NCI-H526 treated with DMSO at 0.1 percent for 48 hours (cell line): ENCODE measurements around the gene SPACA4.
"Not testable (repeated sequence)": the region's sequence is repeated elsewhere in the genome, so short reads cannot be mapped to it uniquely, and the experiment has no call there.

Experiments used
- DNase-seq: peaks from one replicate; lab custom pipeline; 2025; lab: John Stamatoyannopoulos, UW

The SPACA4 gene

DNA sequence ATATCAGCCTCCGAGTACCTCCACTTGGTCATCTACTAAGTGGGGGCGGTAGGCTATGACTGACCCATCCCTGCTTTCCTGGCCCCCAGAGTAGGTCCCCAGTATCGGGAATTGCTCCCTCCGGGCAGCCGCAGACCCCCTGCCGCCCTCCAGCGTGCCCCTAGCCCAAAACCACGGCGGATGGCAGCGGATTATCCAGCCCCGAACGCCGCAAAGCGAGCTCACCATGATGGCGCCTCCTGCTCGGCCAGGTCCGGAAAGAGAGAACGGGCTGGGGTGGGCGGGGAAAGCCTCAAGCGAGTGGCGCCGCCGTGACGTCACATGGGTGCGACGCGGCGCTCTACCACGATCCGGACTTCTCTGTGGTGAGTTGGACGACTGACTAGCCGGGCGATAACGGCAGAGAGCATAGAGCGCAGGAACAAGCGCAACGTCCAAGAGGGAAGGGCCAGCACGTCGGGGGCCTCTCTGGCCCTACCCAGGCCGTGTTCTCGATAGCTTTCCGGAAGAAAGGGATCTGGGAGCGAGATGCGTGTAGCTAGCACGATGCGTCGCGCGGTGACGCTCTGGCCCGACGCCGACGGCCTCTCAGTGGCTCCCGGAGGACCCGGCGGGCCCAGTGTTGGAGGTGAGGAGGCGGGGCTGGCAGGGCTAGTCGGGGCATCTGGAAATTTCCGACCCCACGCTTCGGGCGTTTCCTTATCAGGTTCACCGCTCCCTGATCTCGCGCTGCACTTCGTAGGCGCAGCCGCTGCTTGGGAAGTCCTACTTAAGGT is 12.6 kb downstream of the SPACA4 start, which contains the start of the genes RPL18 and SPHK2:
Gene RPL18, minus strand, starts transcription at position 263 of the 776 bp plus-strand sequence. Its CDS starts 35 bp downstream, at position 228.
Gene SPHK2, plus strand, starts transcription at position 591 of the 776 bp plus-strand sequence. CDS start 1,009 bp downstream, outside the sequence.
- DNase-seq, result peak; percentile 99

DNA sequence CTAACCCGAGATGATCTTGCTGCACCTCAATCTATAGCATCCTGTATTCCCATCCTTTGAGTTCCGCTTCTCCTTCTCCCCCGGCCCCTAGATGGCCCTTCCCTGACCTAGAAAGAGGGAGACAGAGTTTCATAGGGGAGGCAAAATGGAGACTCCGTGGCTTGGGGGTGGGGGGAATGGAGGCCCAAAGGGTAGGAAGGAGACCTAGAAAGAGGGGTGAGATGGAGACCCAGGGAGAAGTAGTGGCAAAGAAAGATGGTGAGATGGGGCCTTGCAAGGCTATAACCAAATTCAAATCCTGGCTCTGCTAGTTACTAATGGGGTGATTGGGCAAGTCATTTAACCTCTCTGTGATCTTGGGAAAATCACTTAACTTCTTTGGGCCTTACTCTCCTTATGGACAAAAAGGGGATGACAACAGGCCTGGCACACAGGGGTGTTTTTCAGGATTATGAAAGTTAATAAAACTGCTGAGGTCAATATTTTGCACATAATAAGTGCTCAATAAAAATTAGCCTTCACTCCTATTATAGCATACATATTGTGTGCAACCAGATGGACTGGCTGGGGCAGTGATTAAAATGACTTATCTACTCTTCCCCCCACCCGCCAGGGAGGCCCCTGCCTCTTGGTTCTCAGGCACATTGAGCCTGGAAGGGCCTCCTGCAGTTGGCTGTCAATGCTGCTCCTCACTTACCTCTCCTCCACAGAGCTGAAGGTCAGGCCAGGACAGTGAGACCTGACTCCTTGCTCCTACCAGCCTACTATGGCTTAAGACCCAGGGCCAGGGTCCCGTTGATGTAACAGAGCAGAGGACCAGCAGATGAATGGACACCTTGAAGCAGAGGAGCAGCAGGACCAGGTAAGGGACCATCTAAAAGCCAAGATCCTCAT is 13.4 kb downstream of the SPACA4 start:
- DNase-seq, result no peak

DNA sequence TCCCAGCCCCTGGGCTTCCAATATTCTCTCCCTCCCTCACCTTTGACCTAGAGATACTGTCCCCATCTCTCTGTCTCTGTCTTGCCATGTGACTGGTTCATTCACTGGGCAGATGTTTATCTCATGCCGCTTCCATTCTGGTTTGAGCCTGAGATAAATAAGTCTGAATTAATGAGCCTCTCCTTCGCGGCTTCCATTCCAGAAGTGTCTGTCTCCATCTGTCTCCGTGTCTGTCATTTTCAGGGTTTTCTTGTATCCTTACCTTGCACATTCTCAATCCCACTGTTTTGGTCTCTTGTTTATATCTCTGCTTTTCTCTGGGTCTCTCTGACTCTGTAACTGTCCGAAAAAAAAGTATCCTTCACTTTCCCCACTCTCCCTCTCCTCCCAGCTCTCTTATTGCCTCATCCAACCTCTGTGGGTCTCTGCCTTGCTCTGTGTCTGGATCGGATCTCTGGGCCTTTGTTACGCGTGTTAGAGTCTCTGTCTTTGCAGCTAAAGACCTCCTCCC is 17.1 kb downstream of the SPACA4 start:
- no peak for DNase-seq

DNA sequence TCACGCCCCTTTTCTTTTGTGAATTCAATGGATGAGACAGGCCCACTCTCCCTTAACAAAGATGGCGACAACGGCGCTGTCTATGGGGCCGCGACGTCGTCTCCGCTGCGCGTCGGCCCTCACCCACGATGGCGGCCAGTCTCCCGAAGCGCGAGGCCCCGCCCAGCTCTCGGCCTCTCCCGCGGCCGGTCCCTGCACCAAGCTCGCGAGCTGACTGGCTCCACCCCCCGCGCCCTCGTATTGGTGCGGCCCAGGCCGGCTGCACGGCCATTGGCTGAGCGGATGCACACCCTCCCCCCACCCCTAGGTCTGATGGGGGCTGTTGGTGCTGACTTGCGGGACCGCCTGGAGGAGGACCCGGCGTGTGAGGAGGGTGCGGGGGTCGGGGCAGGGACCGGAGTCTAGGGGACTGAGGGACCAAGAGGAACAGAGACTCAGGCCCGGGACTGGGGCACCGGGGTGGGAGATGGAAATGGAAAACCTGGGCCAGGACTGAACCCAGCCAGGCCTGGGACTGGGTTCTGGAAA is 17.6 kb downstream of the SPACA4 start:
- peak; percentile 92 for DNase-seq

DNA sequence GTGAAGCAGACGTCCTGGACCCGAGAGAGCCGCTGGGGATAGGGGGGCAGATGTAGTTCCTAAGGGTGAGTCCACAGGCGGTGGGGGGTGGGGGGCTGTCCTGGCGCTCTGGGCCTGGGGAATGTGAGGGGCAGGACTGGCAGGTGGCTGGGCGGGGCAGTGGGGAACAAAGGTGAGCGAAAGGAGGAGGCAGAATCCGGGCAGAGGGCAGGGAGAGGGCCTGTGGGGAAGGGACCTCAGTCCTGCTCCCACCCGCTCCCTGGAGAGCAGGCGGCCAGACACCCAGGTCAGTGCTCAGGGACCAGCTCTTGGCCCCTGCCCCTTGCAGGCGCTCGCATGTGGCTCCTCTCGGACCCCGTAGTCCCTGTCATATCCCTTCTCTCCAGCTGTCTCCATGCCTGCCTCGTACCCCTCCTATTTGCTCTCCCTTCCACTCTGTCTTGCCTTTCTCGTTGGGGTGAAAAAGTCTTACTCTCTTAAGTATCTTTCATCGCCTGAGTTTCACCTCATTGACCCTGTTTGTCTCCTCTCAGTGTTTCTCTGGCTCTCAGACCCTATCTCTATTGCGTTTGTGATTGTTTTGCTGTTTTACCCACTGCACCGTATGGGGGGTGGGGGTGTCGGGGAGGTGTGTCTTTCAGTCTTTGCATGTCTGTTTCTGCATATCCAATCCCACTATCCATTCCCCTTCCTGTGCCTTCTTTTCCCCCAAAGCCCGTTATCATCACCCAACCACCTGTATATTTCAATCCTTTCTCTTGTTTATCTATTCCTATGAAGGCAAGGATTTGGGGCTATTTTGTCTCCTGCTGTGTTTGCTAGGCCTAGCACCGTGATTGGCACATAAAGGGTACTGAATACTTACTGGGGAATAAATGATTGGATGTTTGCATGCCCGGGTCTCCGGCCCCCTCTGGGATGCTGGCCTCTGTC is 18.5 kb downstream of the SPACA4 start:
- no peak for DNase-seq

DNA sequence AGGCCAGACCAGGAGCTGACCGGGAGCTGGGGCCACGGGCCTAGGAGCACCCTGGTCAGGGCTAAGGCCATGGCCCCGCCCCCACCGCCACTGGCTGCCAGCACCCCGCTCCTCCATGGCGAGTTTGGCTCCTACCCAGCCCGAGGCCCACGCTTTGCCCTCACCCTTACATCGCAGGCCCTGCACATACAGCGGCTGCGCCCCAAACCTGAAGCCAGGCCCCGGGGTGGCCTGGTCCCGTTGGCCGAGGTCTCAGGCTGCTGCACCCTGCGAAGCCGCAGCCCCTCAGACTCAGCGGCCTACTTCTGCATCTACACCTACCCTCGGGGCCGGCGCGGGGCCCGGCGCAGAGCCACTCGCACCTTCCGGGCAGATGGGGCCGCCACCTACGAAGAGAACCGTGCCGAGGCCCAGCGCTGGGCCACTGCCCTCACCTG is 19.4 kb downstream of the SPACA4 start:
- DNase-seq, result no peak

DNA sequence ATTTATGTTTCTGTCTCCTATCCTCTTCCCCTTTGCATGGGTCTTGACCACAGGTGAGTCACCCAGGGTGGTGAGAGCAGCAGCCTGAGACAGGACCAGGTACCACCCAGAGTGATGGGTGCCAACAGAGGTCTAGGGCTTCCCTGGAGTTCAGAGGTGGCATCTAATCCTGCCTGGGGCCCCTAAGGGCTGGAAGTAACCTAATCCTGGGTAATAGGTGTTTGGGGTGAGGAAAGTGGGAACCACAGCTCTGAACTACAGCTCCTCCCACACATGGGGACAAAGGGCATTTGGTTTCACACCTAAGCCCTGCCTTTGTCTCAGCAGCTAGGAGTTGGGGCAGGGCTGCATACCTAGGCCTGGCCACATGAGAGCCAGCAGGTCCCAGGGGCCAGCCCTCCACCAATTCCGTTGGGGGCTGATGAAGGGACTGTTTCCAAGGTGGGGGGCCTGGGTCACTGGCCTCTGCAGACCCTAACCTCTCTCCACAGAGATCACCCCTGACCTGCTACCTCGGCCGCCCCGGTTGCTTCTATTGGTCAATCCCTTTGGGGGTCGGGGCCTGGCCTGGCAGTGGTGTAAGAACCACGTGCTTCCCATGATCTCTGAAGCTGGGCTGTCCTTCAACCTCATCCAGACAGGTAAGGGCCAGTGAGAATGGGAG is 20.8 kb downstream of the SPACA4 start:
- no peak for DNase-seq

DNA sequence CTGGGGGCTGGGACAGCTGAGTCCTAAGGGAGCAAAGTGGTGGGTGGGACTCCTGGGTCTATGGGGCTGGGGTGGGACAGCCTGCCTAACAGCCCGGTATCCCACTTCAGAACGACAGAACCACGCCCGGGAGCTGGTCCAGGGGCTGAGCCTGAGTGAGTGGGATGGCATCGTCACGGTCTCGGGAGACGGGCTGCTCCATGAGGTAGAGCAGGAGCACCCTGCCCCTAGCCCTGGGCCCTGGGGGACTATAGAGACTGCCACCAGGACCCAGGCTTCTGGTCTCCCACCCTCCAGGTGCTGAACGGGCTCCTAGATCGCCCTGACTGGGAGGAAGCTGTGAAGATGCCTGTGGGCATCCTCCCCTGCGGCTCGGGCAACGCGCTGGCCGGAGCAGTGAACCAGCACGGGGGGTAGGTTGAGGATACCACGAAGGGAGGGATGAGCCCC is 21.3 kb downstream of the SPACA4 start:
- DNase-seq, result no peak

DNA sequence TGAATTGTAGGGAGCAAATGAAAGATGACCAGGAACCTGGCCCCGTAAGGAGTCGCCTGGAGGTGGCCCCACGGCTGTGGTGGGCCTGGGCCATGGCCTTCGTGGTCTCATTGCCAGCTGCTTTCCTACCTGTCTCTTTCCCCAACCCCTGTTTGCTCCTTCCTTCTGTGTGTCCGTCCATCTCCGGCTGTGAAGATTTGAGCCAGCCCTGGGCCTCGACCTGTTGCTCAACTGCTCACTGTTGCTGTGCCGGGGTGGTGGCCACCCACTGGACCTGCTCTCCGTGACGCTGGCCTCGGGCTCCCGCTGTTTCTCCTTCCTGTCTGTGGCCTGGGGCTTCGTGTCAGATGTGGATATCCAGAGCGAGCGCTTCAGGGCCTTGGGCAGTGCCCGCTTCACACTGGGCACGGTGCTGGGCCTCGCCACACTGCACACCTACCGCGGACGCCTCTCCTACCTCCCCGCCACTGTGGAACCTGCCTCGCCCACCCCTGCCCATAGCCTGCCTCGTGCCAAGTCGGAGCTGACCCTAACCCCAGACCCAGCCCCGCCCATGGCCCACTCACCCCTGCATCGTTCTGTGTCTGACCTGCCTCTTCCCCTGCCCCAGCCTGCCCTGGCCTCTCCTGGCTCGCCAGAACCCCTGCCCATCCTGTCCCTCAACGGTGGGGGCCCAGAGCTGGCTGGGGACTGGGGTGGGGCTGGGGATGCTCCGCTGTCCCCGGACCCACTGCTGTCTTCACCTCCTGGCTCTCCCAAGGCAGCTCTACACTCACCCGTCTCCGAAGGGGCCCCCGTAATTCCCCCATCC is 22.1 kb downstream of the SPACA4 start:
- no peak for DNase-seq

DNA sequence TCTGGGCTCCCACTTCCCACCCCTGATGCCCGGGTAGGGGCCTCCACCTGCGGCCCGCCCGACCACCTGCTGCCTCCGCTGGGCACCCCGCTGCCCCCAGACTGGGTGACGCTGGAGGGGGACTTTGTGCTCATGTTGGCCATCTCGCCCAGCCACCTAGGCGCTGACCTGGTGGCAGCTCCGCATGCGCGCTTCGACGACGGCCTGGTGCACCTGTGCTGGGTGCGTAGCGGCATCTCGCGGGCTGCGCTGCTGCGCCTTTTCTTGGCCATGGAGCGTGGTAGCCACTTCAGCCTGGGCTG is 22.7 kb downstream of the SPACA4 start:
- no peak for DNase-seq

DNA sequence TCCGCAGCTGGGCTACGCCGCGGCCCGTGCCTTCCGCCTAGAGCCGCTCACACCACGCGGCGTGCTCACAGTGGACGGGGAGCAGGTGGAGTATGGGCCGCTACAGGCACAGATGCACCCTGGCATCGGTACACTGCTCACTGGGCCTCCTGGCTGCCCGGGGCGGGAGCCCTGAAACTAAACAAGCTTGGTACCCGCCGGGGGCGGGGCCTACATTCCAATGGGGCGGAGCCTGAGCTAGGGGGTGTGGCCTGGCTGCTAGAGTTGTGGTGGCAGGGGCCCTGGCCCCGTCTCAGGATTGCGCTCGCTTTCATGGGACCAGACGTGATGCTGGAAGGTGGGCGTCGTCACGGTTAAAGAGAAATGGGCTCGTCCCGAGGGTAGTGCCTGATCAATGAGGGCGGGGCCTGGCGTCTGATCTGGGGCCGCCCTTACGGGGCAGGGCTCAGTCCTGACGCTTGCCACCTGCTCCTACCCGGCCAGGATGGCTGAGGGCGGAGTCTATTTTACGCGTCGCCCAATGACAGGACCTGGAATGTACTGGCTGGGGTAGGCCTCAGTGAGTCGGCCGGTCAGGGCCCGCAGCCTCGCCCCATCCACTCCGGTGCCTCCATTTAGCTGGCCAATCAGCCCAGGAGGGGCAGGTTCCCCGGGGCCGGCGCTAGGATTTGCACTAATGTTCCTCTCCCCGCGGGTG is 23.2 kb downstream of the SPACA4 start:
- peak; percentile 13 for DNase-seq

DNA sequence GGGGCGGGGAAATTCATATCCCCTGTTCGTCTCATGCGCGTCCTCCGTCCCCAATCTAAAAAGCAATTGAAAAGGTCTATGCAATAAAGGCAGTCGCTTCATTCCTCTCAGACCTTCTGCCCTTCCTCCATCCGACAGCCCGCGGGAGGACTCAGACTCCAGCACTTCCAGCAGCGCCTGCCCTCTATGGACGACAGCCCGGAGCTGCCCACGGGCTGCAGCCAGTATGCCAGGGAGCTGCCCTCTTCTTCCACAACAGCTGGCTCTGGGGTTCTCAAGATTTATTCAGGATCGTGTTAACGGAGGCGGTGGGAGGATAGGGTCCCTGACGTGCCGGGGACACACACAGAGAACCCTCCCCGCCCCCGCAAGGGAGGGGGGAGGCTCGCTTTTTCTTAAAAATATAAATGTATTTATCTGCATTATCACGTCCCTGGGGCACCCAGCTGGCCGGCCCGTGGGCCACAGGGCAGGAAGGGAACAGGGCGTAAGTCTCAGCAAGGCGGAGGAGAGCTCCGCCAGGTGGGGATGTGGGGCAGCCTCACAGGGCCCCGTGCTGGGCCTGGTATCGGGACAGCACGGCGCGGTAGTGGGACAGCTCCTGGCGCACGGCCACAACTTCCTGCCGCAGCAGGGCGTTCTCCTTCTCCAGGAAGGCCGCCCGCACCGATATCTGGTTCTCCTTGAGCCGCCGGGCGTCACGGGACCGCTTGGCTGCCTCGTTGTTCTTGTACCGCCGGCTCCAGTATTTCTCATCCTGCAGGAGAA is 23.9 kb downstream of the SPACA4 start:
- DNase-seq, result no peak

DNA sequence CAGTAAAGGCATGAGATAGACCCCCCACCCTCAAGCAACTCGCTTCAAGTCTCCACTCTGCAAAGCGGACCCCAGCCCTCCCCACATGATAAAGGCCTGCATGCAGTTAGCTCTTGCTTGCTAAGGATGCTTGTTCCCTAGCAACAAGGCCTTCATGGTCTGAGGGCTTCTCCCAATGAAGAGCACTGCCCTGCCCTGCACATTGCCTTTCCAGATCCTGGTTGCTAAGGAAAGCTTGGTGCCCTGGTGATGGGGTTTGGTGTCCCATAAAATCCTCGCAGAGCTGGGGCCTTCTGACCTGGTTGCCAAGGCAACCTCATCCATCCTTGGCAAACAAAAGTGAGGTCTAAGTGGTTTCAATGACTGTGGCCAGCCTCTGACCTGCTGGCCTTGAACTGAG is 24.7 kb downstream of the SPACA4 start:
- no peak for DNase-seq

DNA sequence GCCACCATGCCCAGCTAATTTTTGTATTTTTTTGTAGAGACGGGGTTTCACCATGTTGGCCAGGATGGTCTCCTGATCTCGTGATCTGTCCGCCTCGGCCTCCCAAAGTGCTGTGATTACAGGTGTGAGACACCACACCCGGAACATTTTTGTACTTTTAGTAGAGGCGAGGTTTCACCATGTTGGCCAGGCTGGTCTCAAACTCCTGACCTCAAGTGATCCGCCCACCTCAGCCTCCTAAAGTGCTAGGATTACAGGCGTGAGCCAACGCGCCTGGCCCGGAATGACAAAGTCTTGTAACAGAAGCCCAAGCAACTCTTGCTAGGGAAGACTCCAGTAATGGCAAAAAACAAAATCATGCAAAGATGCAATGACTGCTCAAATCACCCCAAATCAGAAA is 25.7 kb downstream of the SPACA4 start:
- DNase-seq, result not testable (repeated sequence)

DNA sequence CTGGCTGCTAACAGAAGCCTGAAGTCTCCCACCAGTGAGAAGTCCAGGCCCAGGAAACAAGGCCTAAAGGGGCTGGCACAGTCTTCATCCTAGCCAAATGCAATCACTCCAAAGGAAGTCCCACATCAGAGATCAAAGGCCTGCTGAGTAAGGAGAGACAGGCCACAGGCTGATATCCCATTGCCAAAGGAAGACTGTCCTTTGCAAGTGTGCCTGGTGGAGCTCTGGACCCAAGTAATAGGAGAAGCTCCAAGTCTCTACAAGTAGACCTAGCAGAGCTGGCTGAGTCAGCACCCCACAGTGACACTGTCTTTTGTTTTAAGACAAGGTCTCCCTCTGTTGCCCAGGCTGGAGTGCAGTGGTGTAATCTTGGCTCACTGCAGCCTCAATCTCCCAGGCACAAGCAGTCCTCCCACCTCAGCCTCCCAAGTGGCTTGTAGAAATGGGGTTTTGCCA is 26.2 kb downstream of the SPACA4 start:
- DNase-seq, result no peak

DNA sequence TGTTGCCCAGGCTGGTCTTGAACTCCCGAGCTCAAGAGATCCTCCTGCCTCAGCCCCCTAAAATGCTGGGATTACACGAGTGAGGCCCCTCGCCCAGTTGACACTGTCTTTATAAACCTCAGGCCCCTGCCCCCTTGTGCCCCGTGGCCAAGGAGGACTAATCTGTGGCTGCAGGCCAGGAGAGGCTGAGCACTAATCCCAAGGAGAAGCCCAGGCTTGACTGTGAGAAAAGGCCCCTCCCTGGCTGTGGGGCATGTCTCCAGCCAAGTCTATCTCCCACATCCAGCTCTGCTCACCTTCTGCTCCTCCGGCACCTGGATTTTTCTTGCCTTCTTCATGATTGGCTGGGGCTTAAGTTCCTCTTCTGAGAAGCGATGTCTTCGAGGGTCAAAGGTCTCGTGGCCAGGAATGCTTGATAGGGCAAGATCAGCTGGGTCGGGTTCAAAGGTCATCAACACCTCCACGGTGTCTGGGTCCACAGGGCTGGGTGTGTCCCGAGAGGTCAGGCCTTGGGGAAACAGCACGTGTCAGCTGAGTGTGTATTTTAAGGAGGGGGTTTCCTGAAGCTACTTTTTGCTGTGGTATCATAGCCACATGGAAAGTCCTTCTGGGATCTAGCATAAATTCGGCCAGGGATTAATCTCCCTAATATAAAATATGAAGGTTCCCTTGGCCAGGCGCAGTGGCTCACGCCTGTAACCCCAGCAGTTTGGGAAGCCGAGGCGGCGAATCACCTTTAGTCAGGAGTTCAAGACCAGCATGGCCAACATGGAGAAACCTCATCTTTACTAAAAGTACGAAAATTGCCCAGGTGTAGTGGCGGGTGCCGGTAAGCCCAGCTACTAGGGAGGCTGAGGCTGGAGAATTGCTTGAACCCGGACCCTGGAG is 26.9 kb downstream of the SPACA4 start:
- no peak for DNase-seq

DNA sequence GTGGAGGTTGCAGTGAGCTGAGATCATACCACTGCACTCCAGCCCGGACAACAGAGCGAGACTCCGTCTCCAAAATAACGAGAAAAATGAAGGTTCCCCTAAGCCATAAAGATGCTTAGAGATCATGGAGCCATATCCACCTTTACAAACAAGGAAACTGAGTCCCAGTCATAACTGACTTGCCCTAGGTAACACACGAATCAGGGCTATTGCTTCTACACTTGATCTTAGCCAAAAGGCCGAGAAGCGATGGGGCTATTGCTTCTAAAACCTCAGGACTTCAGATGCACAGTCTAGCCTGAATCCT is 27.4 kb downstream of the SPACA4 start:
- no peak for DNase-seq
